Ovary (tissue), 9 donors: ENCODE measurements around the gene MCAM. TPM values are rescaled to one million over a fixed set of nuclear protein-coding genes. Genes with fewer than 3 reads are reported as not detected.

Experiments used
- DNase-seq, 5 donors: peaks; one replicate each; pipeline ENCODE4 v3.0.0-alpha.2; 2019 to 2020
- H3K27ac ChIP-seq, 2 donors: fragments of 200-600 bp; one replicate each; pipeline versions ENCODE4 v1.5.1 to v1.8.0; 2019 to 2022
- H3K27me3 ChIP-seq: fragments of 200-600 bp; one replicate; pipeline ENCODE4 v1.8.0; 2022
- H3K36me3 ChIP-seq: fragments of 200-600 bp; sonication (generic); one replicate; pipeline ENCODE4 v1.5.1; 2019
- H3K4me1 ChIP-seq: one replicate; pipeline ENCODE4 v1.8.1; 2013; ENCODE audit warnings: mild to moderate bottlenecking, moderate library complexity; ENCODE audit not compliant: insufficient read depth
- H3K4me3 ChIP-seq: fragments of 200-600 bp; sonication (generic); one replicate; pipeline ENCODE4 v1.5.1; 2017
- H3K9me3 ChIP-seq, 2 donors: fragments of 200-600 bp in 1 of 2; sonication (generic) in 1 of 2; one replicate each; pipeline versions ENCODE4 v1.5.1 to v1.8.1; 2013 to 2019; ENCODE audit warnings: mild to moderate bottlenecking in 1 of 2, moderate library complexity in 1 of 2
- CTCF ChIP-seq, 3 donors: fragments of 450-650 bp in 2 of 3; fragments of 200-600 bp in 1 of 3; IDR thresholded peaks; one replicate each; pipeline versions ENCODE4 v1.5.1 to v1.8.0; 2016 to 2022; ENCODE audit warnings: antibody characterized with exemption in 3 of 3, mild to moderate bottlenecking in 1 of 3
- EP300 ChIP-seq: sonication (generic); formaldehyde crosslinking; IDR thresholded peaks from one replicate; pipeline ENCODE4 v1.6.1; 2017; ENCODE audit warnings: antibody characterized with exemption
- POLR2A ChIP-seq: fragments of 450-650 bp; IDR thresholded peaks from one replicate; pipeline ENCODE4 v1.6.1; 2017; ENCODE audit warnings: antibody characterized with exemption, mild to moderate bottlenecking, moderate library complexity
- WGBS, 3 donors: extraction: QIAGEN DNeasy Blood & Tissue Kit in 1 of 3; methylation state at CpG; one replicate each; pipeline versions ENCODE4 v1.1.5 to v1.1.7; 2013 to 2017; 5-methylcytosine and 5-hydroxymethylcytosine counted together
- intact Hi-C, 4 donors: fragments of 100-400 bp; cut with DNase I; formaldehyde crosslinking; loops; one replicate each; pipeline versions ENCODE4 v1.11.0 to v1.15.1; 2022 to 2023
- polyA plus RNA-seq, 2 donors: library from polyadenylated mRNA; stranded (reverse); fragments of 200-250 nt in 1 of 2; fragments of 350-450 nt in 1 of 2; fragmentation: Illumina TruSeq in 1 of 2; extraction: RNeasy Lipid Tissue Mini Kit (QIAGEN cat#74804) in 1 of 2; gene quantifications; one replicate each; pipeline ENCODE4 v1.2.3, GENCODE V29; 2013 to 2014
- total RNA-seq, 7 donors: library from RNA; depleted of rRNA in 2 of 7; stranded (reverse); fragments of >200 nt in 2 of 7; fragmentation: NEBNext Ultra II Directional in 3 of 7; extraction: Animal tissue kit (Norgen Biotek cat#: 25700) in 3 of 7; gene quantifications; one replicate each; pipeline versions ENCODE4 v1.1.0 to v1.2.4, GENCODE V29; 2016 to 2023
- donor health status: DM: no; HTN: no; CAD: no; lungs with moderate emphysema.
- donor health status: DM: no; HTN: no; CAD: no.
- donor health status: Bipolar disorder and iron deficiency.
- donor health status: DM: yes; HTN: yes; CAD: no.
- donor health status: DM: no; HTN: no; CAD: no.
- donor health status: DM: yes; HTN: yes; CAD: no.

MCAM gene
- total and polyA plus RNA-seq, 9 donors = 34.6 to 121 (median 56.8) TPM

GRCh38 chr11:119285431-119285830 lies 31.5 kb downstream of the MCAM start:
- DNase-seq = no peak
- H3K27ac ChIP-seq = no peak overlapping the region
- H3K36me3 ChIP-seq = no peaks in the 10 kb centered on the region
- no peak overlapping the region for H3K4me3 ChIP-seq
- intact Hi-C loops = loop anchor here in 1 of 4 donors (10.0 kb wide), 1 partner anchor 71 kb away; no protein-coding TSS in a partner anchor
- no peak for TF ChIP-seq POLR2A
- TF ChIP-seq EP300 = no peak
- no peak for TF ChIP-seq CTCF (IDR thresholded peaks at IDR 0.05)
- 94 to 97% (median 95%) methylated on average over 9 of the region's 9 CpGs for WGBS, 3 donors
- H3K4me1 ChIP-seq = no peaks in the 10 kb centered on the region
- no peaks in the 10 kb centered on the region for H3K27me3 ChIP-seq
- no peaks in the 10 kb centered on the region for H3K9me3 ChIP-seq

GRCh38 chr11:119284344-119285157 lies 32.4 kb downstream of the MCAM start:
- intact Hi-C loops = loop anchor here in 1 of 4 donors (10.0 kb wide), 1 partner anchor 70 kb away; no protein-coding TSS in a partner anchor

GRCh38 chr11:119282495-119282894 lies 34.4 kb downstream of the MCAM start:
- 90 to 94% (median 90%) methylated on average over 7 of the region's 7 CpGs for WGBS, 3 donors
- Histone ChIP-seq H3K4me3 (no peak overlapping the region), H3K9me3 (no peaks in the 10 kb centered on the region), H3K27me3 (no peaks in the 10 kb centered on the region), H3K36me3 (no peaks in the 10 kb centered on the region), H3K4me1 (no peaks in the 10 kb centered on the region), H3K27ac (no peak overlapping the region)
- intact Hi-C loops = loop anchor here in 1 of 4 donors (10.0 kb wide), 1 partner anchor 68 kb away; no protein-coding TSS in a partner anchor
- DNase-seq = no peak
- TF ChIP-seq CTCF (IDR thresholded peaks at IDR 0.05) (no peak), EP300 (no peak), POLR2A (no peak)

More at GRCh38 chr11:119284344-119285157, 32.4 kb downstream of the MCAM start:
- no peaks in the 10 kb centered on the region for H3K27me3 ChIP-seq
- TF ChIP-seq CTCF (IDR thresholded peaks at IDR 0.05) (no peak), EP300 (no peak), POLR2A (no peak)
- no peak for DNase-seq
- no peaks in the 10 kb centered on the region for H3K9me3 ChIP-seq
- no peak overlapping the region for H3K27ac ChIP-seq
- WGBS, 3 donors = 67 to 72% (median 69%) methylated on average over 9 of the region's 9 CpGs
- H3K4me1 ChIP-seq = no peaks in the 10 kb centered on the region
- H3K4me3 ChIP-seq = no peak overlapping the region
- no peaks in the 10 kb centered on the region for H3K36me3 ChIP-seq

- WGBS, 3 donors = 89 to 97% (median 95%) methylated on average over 1 of the region's 1 CpG
- Histone ChIP-seq H3K4me1 (no peaks in the 10 kb centered on the region), H3K4me3 (no peak overlapping the region), H3K9me3 (no peaks in the 10 kb centered on the region), H3K27ac (no peak overlapping the region), H3K27me3 (no peaks in the 10 kb centered on the region), H3K36me3 (no peaks in the 10 kb centered on the region)
- intact Hi-C loops = no loop called here
- TF ChIP-seq POLR2A (no peak), CTCF (IDR thresholded peaks at IDR 0.05) (no peak), EP300 (no peak)
- DNase-seq = no peak
Observed at GRCh38 chr11:119277660-119278059, 39.3 kb downstream of the MCAM start.
